IMR-90 (cell line): Measurements from ENCODE around the gene FBXO34. TPM values are rescaled to one million over a fixed set of nuclear protein-coding genes. Genes with fewer than 3 reads are reported as not detected.

Experiments used
- ATAC-seq: fragments of 200-7000 bp; cut with Tn5 transposase; 2 replicates; pipeline ENCODE4 v1.9.1; 2020; ENCODE audit warnings: low read depth, mild to moderate bottlenecking, moderate library complexity
- BruUV-seq: library from RNA; stranded (reverse); fragments of 400-500 nt; replicated peaks from 2 replicates; lab custom pipeline; 2021; lab: Mats Ljungman, UMichigan
- CTCF ChIA-PET: fragments of 300-600 bp; formaldehyde crosslinking; extraction: SDS; loops from one replicate; lab custom pipeline; 2021; ENCODE audit warnings: antibody characterized with exemption; lab: Yijun Ruan, JAX
- POLR2A ChIA-PET: fragments of 300-600 bp; sonication (Branson Sonifier 250); formaldehyde crosslinking; loops from one replicate; lab custom pipeline; 2022; ENCODE audit warnings: antibody characterized with exemption; ENCODE audit not compliant: unreplicated experiment; lab: Charles Lee
- DNase-seq: peaks from one replicate; pipeline ENCODE4 v3.0.0; 2013
- H2AFZ ChIP-seq: replicated peaks from 2 replicates; pipeline ENCODE3; 2013; ENCODE audit warnings: low read length, mild to moderate bottlenecking; ENCODE audit not compliant: poor library complexity
- H2AK5ac ChIP-seq: 2 replicates; pipeline ENCODE4 v1.6.1; 2013; ENCODE audit warnings: low read depth, low read length, inconsistent platforms
- H2AK9ac ChIP-seq: replicated peaks from 2 replicates; pipeline ENCODE3; 2013; ENCODE audit warnings: mild to moderate bottlenecking, low read depth, low read length, moderate library complexity; ENCODE audit not compliant: poor library complexity
- H2BK120ac ChIP-seq: 2 replicates; pipeline ENCODE4 v1.6.1; 2013; ENCODE audit warnings: low read depth, low read length, inconsistent platforms
- H2BK15ac ChIP-seq: 3 replicates; pipeline ENCODE4 v1.6.1; 2013; ENCODE audit warnings: low read depth, low read length, inconsistent platforms
- H2BK20ac ChIP-seq: 2 replicates; pipeline ENCODE4 v1.6.1; 2013; ENCODE audit warnings: low read depth, mild to moderate bottlenecking, inconsistent platforms, low read length, moderate library complexity
- H2BK5ac ChIP-seq: 2 replicates; pipeline ENCODE4 v1.6.1; 2013; ENCODE audit warnings: mild to moderate bottlenecking, low read depth, low read length, inconsistent platforms; ENCODE audit not compliant: poor library complexity, severe bottlenecking
- H3K14ac ChIP-seq: replicated peaks from 2 replicates; pipeline ENCODE4 v1.6.1; 2013; ENCODE audit warnings: low read depth, low read length, inconsistent platforms
- H3K18ac ChIP-seq: 2 replicates; pipeline ENCODE4 v1.6.1; 2013; ENCODE audit warnings: low read depth, low read length, control low read depth
- H3K23ac ChIP-seq: 2 replicates; pipeline ENCODE4 v1.6.1; 2013; ENCODE audit warnings: low read depth, low read length, inconsistent platforms
- H3K27ac ChIP-seq: 2 replicates; pipeline ENCODE4 v1.5.1; 2013; ENCODE audit warnings: mild to moderate bottlenecking, control low read depth, low read length; ENCODE audit not compliant: insufficient read depth
- H3K27me3 ChIP-seq: 2 replicates; pipeline ENCODE4 v1.6.1; 2013; ENCODE audit warnings: low read length; ENCODE audit not compliant: control insufficient read depth, insufficient read depth
- H3K36me3 ChIP-seq: 2 replicates; pipeline ENCODE4 v1.6.1; 2013; ENCODE audit warnings: low read length, mixed read lengths; ENCODE audit not compliant: control insufficient read depth, insufficient read depth
- H3K4ac ChIP-seq: 2 replicates; pipeline ENCODE4 v1.6.1; 2013; ENCODE audit warnings: low read depth, low read length, inconsistent platforms
- H3K4me1 ChIP-seq: 2 replicates; pipeline ENCODE4 v1.6.1; 2013; ENCODE audit warnings: low read length, mixed read lengths; ENCODE audit not compliant: control insufficient read depth, insufficient read depth
- H3K4me2 ChIP-seq: 2 replicates; pipeline ENCODE4 v1.6.1; 2013; ENCODE audit warnings: low read depth, mild to moderate bottlenecking, control low read depth, low read length, moderate library complexity
- H3K4me3 ChIP-seq: 2 replicates; pipeline ENCODE4 v1.5.1; 2013; ENCODE audit warnings: low read depth, mild to moderate bottlenecking, control low read depth, low read length, moderate library complexity; ENCODE audit not compliant: insufficient read depth
- H3K56ac ChIP-seq: 2 replicates; pipeline ENCODE4 v1.6.1; 2013; ENCODE audit warnings: low read length, inconsistent platforms; ENCODE audit not compliant: insufficient read depth; ENCODE audit errors: extremely low read depth
- H3K79me1 ChIP-seq, 2 experiments: 2 replicates each; pipeline ENCODE4 v1.6.1; 2013; ENCODE audit warnings: low read length in 2 of 2, inconsistent platforms in 1 of 2, low read depth in 1 of 2
- H3K9ac ChIP-seq: 2 replicates; pipeline ENCODE4 v1.6.1; 2013; ENCODE audit warnings: low read depth, low read length, control low read depth
- H3K9me1 ChIP-seq: 2 replicates; pipeline ENCODE4 v1.6.1; 2013; ENCODE audit warnings: low read length, inconsistent platforms; ENCODE audit not compliant: insufficient read depth
- H3K9me3 ChIP-seq: 2 replicates; pipeline ENCODE4 v1.6.1; 2013; ENCODE audit warnings: low read length; ENCODE audit not compliant: control insufficient read depth, insufficient read depth
- H4K20me1 ChIP-seq: 2 replicates; pipeline ENCODE4 v1.6.1; 2013; ENCODE audit warnings: low read length, inconsistent platforms; ENCODE audit not compliant: insufficient read depth
- H4K5ac ChIP-seq: 2 replicates; pipeline ENCODE4 v1.6.1; 2013; ENCODE audit warnings: mild to moderate bottlenecking, low read depth, low read length, control low read depth
- H4K8ac ChIP-seq, 2 experiments: 2 replicates each; pipeline ENCODE4 v1.6.1; 2013; ENCODE audit warnings: low read depth in 2 of 2, low read length in 2 of 2, control low read depth in 1 of 2, inconsistent platforms in 1 of 2
- H4K91ac ChIP-seq: 2 replicates; pipeline ENCODE4 v1.6.1; 2013; ENCODE audit warnings: low read depth, low read length, inconsistent platforms; ENCODE audit not compliant: insufficient read depth
- CEBPB ChIP-seq: IDR thresholded peaks from 2 replicates; pipeline ENCODE4 v1.6.1; 2012; ENCODE audit warnings: low read depth, low read length, improper control_type of control experiment
- CHD1 ChIP-seq: IDR thresholded peaks from 2 replicates; pipeline ENCODE4 v1.6.1; 2012; ENCODE audit warnings: low read depth, low read length, improper control_type of control experiment
- WGBS, 2 experiments: methylation state at CpG; one replicate each; pipeline versions ENCODE4 v1.1.5 to v1.1.7; 2013; ENCODE audit warnings: missing lambda C conversion rate in 2 of 2; ENCODE audit not compliant: insufficient read length in 1 of 2; ENCODE audit errors: extremely low coverage in 2 of 2; 5-methylcytosine and 5-hydroxymethylcytosine counted together
- dilution Hi-C: fragments of 300-500 bp; cut with HindIII; formaldehyde crosslinking; loops from one replicate; pipeline ENCODE4 v1.14.3; 2018; ENCODE audit warnings: low sequenced_read_pairs; ENCODE audit not compliant: unreplicated experiment
- in situ Hi-C: fragments of 300-500 bp; cut with MboI; formaldehyde crosslinking; loops from 3 replicates; pipeline ENCODE4 v1.14.3; 2019; ENCODE audit warnings: low sequenced_read_pairs, inconsistent platforms, mixed read lengths
- intact Hi-C: fragments of 100-400 bp; cut with micrococcal nuclease; formaldehyde crosslinking; loops from 2 replicates; pipeline ENCODE4 v1.10.0; 2022
- polyA plus RNA-seq, 3 experiments: library from polyadenylated mRNA; depleted of rRNA; stranded (reverse); fragments of >200 nt; gene quantifications; 2 replicates each; pipeline ENCODE4 v1.2.3, GENCODE V29; 2012; ENCODE audit warnings: low replicate concordance in 1 of 3
- total RNA-seq: library from RNA; depleted of rRNA; stranded (reverse); fragments of >200 nt; gene quantifications from 2 replicates; pipeline ENCODE4 v1.2.3, GENCODE V29; 2012

FBXO34 gene
- total and polyA plus RNA-seq, 2 of the 4 experiments (the other 2 are of a cell fraction): 15.4 to 35.1 TPM

- dilution Hi-C loops (no loop called here), intact Hi-C loops (no loop called here), in situ Hi-C loops (no loop called here)
- H2AFZ ChIP-seq: no peak overlapping the region
- no peak overlapping the region for H2BK120ac ChIP-seq
- H3K23ac ChIP-seq: no peak overlapping the region
- no peak overlapping the region for H3K4me3 ChIP-seq
- H3K79me1 ChIP-seq: peaks cover 28 to 53% of the 10 kb centered on the region in 2 experiments
- no peak overlapping the region for H3K9ac ChIP-seq
- peak; percentile 4 for DNase-seq
- no peak overlapping the region for H3K4ac ChIP-seq
- ChIA-PET CTCF (interaction anchor here (1.1 kb wide), 1 partner anchor 32 kb away, joined by 3 read pairs; no protein-coding TSS in a partner anchor), POLR2A (no interaction called here)
- peaks cover 33% of the 10 kb centered on the region; the same call in 1 of the 2 replicates for H4K20me1 ChIP-seq
- no peak for ATAC-seq
- no TSS peak for BruUV-seq
- H3K4me2 ChIP-seq: no peak overlapping the region
- H3K56ac ChIP-seq: no peak overlapping the region
- H4K5ac ChIP-seq: no peak overlapping the region
- peaks cover 4% of the 10 kb centered on the region; the same call in 1 of the 2 replicates for H3K4me1 ChIP-seq
- no peak overlapping the region for H2AK5ac ChIP-seq
- no peak overlapping the region for H4K8ac ChIP-seq
- no peak overlapping the region for H2BK5ac ChIP-seq
- H3K9me1 ChIP-seq: peaks cover 8% of the 10 kb centered on the region; the same call in 1 of the 2 replicates
- no peak overlapping the region for H4K91ac ChIP-seq
- no peak overlapping the region for H2BK20ac ChIP-seq
- no peak overlapping the region for H3K14ac ChIP-seq
- WGBS, 2 experiments: no CpG with 5 or more reads among the region's 2 CpGs
- no peak overlapping the region for H2AK9ac ChIP-seq
- no peak overlapping the region for H3K27ac ChIP-seq
- no peaks in the 10 kb centered on the region for H3K9me3 ChIP-seq
- no peaks in the 10 kb centered on the region for H3K27me3 ChIP-seq
- TF ChIP-seq CEBPB: 0 out of 2 replicates have a peak, but pooled peaks have one; percentile 11
- no peak for TF ChIP-seq CHD1
- peaks cover 3% of the 10 kb centered on the region for H3K36me3 ChIP-seq
- H2BK15ac ChIP-seq: no peak overlapping the region
- no peak overlapping the region for H3K18ac ChIP-seq
Observed at GRCh38 chr14:55303691-55304145, 32.5 kb downstream of the FBXO34 start.
